Tibial artery (tissue), 4 donors: ENCODE measurements around the gene PLA2G4B.

Experiments used
- DNase-seq, 2 donors: peaks; one replicate each; pipeline ENCODE4 v3.0.0-alpha.2; 2019
- H3K27ac ChIP-seq, 2 donors: fragments of 200-600 bp; sonication (generic) in 1 of 2; 1 replicate in 1 of 2; 2 replicates in 1 of 2; pipeline ENCODE4 v1.5.1; 2018 to 2019; ENCODE audit warnings: mild to moderate bottlenecking in 1 of 2
- H3K27me3 ChIP-seq, 2 donors: fragments of 200-600 bp; sonication (generic) in 1 of 2; one replicate each; pipeline versions ENCODE4 v1.5.1 to v1.6.0; 2016 to 2019
- H3K36me3 ChIP-seq, 3 donors: fragments of 200-600 bp; sonication (generic) in 2 of 3; one replicate each; pipeline ENCODE4 v1.5.1; 2016 to 2019; ENCODE audit warnings: mild to moderate bottlenecking in 2 of 3
- H3K4me1 ChIP-seq, 4 donors: fragments of 200-600 bp; sonication (generic) in 2 of 4; 1 replicate in 3 of 4; 2 replicates in 1 of 4; pipeline ENCODE4 v1.5.1; 2016 to 2019
- H3K4me3 ChIP-seq, 2 donors: fragments of 200-600 bp; sonication (generic) in 1 of 2; 1 replicate in 1 of 2; 2 replicates in 1 of 2; pipeline ENCODE4 v1.5.1; 2018 to 2019; ENCODE audit warnings: mild to moderate bottlenecking in 2 of 2
- H3K9me3 ChIP-seq, 3 donors: fragments of 200-600 bp; sonication (generic) in 1 of 3; one replicate each; pipeline ENCODE4 v1.5.1; 2016 to 2019
- intact Hi-C: fragments of 100-400 bp; cut with DNase I; formaldehyde crosslinking; loops from one replicate; pipeline ENCODE4 v1.15.0; 2023; ENCODE audit warnings: low total_unique reads
- TF ChIP-seq, protein P1 (sequence below), 2 experiments: fragments of 200-600 bp in 1 of 2; fragments of 450-650 bp in 1 of 2; IDR thresholded peaks; one replicate each; pipeline ENCODE4 v1.5.1; 2017 to 2019; ENCODE audit warnings: antibody characterized with exemption in 2 of 2, mild to moderate bottlenecking in 1 of 2, moderate library complexity in 1 of 2

PLA2G4B gene, protein sequence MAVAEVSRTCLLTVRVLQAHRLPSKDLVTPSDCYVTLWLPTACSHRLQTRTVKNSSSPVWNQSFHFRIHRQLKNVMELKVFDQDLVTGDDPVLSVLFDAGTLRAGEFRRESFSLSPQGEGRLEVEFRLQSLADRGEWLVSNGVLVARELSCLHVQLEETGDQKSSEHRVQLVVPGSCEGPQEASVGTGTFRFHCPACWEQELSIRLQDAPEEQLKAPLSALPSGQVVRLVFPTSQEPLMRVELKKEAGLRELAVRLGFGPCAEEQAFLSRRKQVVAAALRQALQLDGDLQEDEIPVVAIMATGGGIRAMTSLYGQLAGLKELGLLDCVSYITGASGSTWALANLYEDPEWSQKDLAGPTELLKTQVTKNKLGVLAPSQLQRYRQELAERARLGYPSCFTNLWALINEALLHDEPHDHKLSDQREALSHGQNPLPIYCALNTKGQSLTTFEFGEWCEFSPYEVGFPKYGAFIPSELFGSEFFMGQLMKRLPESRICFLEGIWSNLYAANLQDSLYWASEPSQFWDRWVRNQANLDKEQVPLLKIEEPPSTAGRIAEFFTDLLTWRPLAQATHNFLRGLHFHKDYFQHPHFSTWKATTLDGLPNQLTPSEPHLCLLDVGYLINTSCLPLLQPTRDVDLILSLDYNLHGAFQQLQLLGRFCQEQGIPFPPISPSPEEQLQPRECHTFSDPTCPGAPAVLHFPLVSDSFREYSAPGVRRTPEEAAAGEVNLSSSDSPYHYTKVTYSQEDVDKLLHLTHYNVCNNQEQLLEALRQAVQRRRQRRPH

DNA sequence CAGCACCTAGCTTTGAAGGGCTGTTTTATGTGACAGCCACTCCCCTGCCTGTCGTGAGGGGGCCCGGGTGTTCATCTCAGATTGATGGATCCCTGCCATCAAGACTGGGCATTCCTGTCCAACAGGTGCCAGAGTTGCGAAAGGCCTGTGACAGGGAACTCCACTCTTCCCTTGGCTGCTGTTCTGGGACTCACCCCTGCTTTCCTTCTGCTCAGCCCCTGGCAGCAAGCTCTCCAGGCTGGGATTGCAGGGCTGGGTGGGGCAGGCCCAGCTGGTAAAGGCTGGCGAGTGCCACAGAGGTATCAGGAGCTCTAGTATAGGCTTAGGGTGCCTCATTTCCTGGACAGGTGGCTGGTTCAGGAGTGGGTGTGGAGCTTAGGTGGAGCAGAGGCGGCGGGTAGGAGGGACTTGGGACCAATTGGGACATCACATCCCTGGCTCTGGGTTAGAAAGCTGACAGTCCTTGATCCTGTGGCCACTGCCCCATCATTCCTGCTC is at the start of gene PLA2G4B:
Gene PLA2G4B (plus strand): TSS at position 448 of the 498 bp plus-strand sequence. CDS start 67 bp downstream, outside the sequence.
- intact Hi-C loops, result no loop called here
- Histone ChIP-seq H3K9me3 (no peaks in the 10 kb centered on the region), H3K27me3 (no peaks in the 10 kb centered on the region), H3K36me3 (peaks cover 0 to 79% (median 29%) of the 10 kb centered on the region in 3 donors), H3K4me1 (peaks cover 0 to 10% (median 0%) of the 10 kb centered on the region in 4 donors), H3K4me3 (no peak within 1 kb of the TSS), H3K27ac (no peak within 1 kb of the TSS)
- TF ChIP-seq, protein P1, sequence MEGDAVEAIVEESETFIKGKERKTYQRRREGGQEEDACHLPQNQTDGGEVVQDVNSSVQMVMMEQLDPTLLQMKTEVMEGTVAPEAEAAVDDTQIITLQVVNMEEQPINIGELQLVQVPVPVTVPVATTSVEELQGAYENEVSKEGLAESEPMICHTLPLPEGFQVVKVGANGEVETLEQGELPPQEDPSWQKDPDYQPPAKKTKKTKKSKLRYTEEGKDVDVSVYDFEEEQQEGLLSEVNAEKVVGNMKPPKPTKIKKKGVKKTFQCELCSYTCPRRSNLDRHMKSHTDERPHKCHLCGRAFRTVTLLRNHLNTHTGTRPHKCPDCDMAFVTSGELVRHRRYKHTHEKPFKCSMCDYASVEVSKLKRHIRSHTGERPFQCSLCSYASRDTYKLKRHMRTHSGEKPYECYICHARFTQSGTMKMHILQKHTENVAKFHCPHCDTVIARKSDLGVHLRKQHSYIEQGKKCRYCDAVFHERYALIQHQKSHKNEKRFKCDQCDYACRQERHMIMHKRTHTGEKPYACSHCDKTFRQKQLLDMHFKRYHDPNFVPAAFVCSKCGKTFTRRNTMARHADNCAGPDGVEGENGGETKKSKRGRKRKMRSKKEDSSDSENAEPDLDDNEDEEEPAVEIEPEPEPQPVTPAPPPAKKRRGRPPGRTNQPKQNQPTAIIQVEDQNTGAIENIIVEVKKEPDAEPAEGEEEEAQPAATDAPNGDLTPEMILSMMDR (IDR thresholded peaks at IDR 0.05), result no peak
- DNase-seq, result no peak

DNA sequence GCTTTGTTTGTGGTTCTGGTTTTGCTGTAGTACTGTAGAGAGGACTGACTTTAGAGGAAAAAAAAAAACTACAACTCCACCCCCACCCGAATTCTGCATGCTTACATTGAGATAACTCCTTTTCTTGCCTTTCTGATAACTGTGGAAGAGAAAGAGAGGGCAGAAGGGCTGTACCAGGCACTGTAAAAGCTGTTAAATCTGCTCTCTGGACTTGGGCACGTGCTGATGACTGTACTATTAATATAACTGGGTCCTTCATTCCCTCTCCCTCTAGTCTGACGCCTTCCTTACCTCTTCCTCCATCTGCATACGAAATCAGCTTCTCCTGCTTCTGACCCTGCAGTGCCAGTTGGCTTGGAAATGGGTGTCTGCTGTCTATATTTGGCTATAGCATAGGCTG is 49.4 kb upstream of the PLA2G4B start:
- no peak overlapping the region for H3K27ac ChIP-seq
- intact Hi-C loops, result no loop called here
- H3K27me3 ChIP-seq, result no peaks in the 10 kb centered on the region
- DNase-seq, result no peak
- no peak overlapping the region for H3K4me3 ChIP-seq
- peaks cover 0 to 40% (median 20%) of the 10 kb centered on the region in 4 donors for H3K4me1 ChIP-seq
- H3K9me3 ChIP-seq, result no peaks in the 10 kb centered on the region
- TF ChIP-seq, protein P1 (IDR thresholded peaks at IDR 0.05), result no peak
- no peaks in the 10 kb centered on the region for H3K36me3 ChIP-seq

DNA sequence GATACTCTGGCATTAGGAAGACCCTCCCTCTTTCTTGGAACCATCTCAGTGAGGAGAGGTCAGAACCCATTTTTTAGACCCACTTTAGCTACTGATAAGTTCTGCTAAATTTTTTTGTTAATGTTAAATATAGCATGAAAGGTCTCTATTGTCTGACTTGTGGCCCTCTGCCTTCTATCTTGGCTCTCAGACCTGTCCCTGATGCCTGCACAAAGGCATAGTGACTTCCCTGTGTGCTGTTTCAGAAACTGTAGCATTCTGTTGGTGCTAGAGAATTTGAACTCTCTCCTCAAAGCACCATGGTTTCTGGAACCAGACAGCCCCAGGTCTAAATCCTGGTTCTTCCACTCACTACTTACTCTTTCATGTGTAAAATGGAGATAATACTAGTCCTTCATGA is 49.0 kb upstream of the PLA2G4B start:
- TF ChIP-seq, protein P1 (IDR thresholded peaks at IDR 0.05), result no peak
- peaks cover 0 to 42% (median 20%) of the 10 kb centered on the region in 4 donors for H3K4me1 ChIP-seq
- no peaks in the 10 kb centered on the region for H3K36me3 ChIP-seq
- no peaks in the 10 kb centered on the region for H3K27me3 ChIP-seq
- no peak for DNase-seq
- H3K27ac ChIP-seq, result no peak overlapping the region
- intact Hi-C loops, result no loop called here
- H3K4me3 ChIP-seq, result no peak overlapping the region
- no peaks in the 10 kb centered on the region for H3K9me3 ChIP-seq

DNA sequence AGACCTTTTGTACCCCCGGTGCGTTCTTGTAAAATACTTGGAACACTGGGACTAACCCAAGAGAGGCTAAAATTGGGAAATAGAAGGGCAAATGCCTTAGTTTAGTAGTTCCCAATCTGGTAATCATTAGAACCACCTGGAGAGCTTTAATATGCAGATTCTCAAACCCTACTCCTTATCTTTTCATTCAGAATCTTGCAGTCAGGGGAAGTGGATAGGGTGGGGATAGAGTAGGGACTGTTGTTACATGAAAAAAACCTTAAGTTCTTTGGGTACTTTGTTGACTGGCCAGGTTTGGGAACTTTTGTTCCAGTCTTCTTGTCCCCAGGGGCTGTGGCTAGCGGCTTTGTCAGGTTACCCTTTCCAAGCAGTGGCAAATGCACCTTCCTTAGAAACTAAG is 48.5 kb upstream of the PLA2G4B start:
- no peaks in the 10 kb centered on the region for H3K36me3 ChIP-seq
- peak overlapping the region in 1 of 2 donors; percentile 29 for H3K27ac ChIP-seq
- peaks cover 0 to 45% (median 20%) of the 10 kb centered on the region in 4 donors for H3K4me1 ChIP-seq
- TF ChIP-seq, protein P1 (IDR thresholded peaks at IDR 0.05), result no peak
- no peaks in the 10 kb centered on the region for H3K9me3 ChIP-seq
- intact Hi-C loops, result no loop called here
- H3K4me3 ChIP-seq, result no peak overlapping the region
- H3K27me3 ChIP-seq, result no peaks in the 10 kb centered on the region
- DNase-seq, result no peak

DNA sequence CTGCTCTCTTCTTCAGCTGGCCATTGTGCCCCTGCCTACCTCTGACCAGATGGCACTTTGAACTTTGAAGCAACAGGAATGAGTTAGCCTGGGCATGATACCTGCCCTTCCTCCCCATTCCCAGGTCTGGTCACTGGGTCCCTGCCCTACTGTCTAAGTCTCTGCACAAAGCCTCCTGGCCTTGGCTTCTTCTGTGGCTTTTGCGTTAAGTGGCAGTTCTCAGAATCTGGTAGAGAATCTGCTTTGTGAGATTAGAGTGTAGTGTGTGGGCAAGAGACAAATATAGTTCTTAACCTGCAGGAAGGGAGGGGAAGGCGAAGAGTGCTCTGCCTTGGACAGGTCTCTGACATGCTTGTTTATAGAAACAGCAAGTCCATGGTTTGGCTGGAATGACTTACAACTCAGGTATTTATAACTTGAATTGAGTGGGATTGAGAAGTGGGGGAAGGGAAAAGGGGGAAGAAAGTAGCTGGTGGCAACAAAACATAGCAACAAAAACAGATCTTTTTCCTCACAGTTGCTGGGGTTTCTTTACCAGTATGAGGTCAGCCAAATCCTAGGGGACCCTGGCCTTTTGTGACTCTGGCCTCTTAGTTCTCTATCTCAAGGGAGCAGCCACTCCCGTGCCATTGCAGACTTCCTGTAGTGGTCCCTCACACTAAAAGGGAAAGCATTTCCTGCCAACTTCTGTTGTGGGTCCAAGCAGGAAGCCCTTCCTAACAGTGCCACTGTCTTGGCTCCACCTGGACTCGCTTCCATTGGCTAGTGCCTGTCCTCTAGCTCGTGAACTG is 47.7 kb upstream of the PLA2G4B start:
- Histone ChIP-seq H3K27ac (peak overlapping the region in 1 of 2 donors; percentile 29), H3K9me3 (no peaks in the 10 kb centered on the region), H3K36me3 (no peaks in the 10 kb centered on the region), H3K4me1 (peaks cover 0 to 52% (median 23%) of the 10 kb centered on the region in 4 donors), H3K27me3 (no peaks in the 10 kb centered on the region), H3K4me3 (no peak overlapping the region)
- intact Hi-C loops, result no loop called here
- TF ChIP-seq, protein P1 (IDR thresholded peaks at IDR 0.05), result no peak
- DNase-seq, result no peak
